HEK293T (cell line): ENCODE measurements around the gene PIAS4.

Experiments used
- BHLHE40 ChIP-seq: fragments of 450-650 bp; IDR thresholded peaks from 2 replicates; pipeline ENCODE4 v1.6.1; 2016; ENCODE audit warnings: mild to moderate bottlenecking, moderate library complexity, borderline replicate concordance
- FOXA1 ChIP-seq: fragments of 450-650 bp; IDR thresholded peaks from 2 replicates; pipeline ENCODE4 v1.6.1; 2016; ENCODE audit warnings: mild to moderate bottlenecking
- FOXK2 ChIP-seq: fragments of 450-650 bp; IDR thresholded peaks from 2 replicates; pipeline ENCODE4 v1.6.1; 2016; ENCODE audit warnings: mild to moderate bottlenecking
- NFRKB ChIP-seq: fragments of 450-650 bp; IDR thresholded peaks from 2 replicates; pipeline ENCODE4 v1.6.1; 2016; ENCODE audit warnings: mild to moderate bottlenecking, moderate library complexity
- PKNOX1 ChIP-seq: fragments of 450-650 bp; IDR thresholded peaks from 2 replicates; pipeline ENCODE4 v1.6.1; 2016
- SP1 ChIP-seq: fragments of 450-650 bp; IDR thresholded peaks from 2 replicates; pipeline ENCODE4 v1.6.1; 2017
- SUZ12 ChIP-seq: fragments of 450-650 bp; IDR thresholded peaks from 2 replicates; pipeline ENCODE4 v1.6.1; 2016; ENCODE audit warnings: mild to moderate bottlenecking
- TARDBP ChIP-seq: fragments of 450-650 bp; IDR thresholded peaks from 2 replicates; pipeline ENCODE4 v1.6.1; 2016

- TF ChIP-seq NFRKB (no peak), SUZ12 (no peak), BHLHE40 (no peak), SP1 (no peak), FOXA1 (no peak), TARDBP (no peak), PKNOX1 (peak; percentile 99), FOXK2 (no peak)
These were observed 36.5 kb upstream of the PIAS4 start, which contains the start of gene DAPK3 for GRCh38 chr19:3970808-3971598.
